ENCODE results near the gene IER3.
"Not testable (repeated sequence)": the region's sequence is repeated elsewhere in the genome, so short reads cannot be mapped to it uniquely, and the experiment has no call there.

DNA sequence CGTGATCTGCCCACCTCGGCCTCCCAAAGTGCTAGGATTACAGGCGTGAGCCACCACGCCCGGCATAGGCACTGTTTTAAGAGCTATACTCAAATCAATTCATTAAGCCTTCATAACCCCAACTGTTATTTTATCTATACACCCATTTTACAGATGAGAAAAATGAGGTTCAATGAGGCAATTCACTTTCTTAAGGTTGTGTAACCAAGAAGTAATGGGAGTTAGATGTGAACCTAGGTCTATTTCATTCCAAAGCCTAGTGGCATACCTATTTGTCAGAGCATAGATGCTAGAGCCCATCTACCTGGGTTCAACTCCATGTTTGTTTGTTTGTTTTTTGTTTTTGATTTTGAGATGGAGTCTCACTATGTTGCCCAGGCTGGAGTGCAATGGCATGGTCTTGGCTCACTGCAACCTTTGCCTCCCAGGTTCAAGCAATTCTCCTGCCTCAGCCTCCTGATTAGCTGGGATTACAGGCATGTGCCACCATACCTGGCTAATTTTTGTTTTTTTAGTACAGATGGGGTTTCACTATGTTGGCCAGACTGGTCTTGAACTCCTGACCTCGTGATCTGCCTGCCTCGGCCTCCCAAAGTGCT, 12.2 kb upstream of the IER3 start:
- TF ChIP-seq, protein P1, sequence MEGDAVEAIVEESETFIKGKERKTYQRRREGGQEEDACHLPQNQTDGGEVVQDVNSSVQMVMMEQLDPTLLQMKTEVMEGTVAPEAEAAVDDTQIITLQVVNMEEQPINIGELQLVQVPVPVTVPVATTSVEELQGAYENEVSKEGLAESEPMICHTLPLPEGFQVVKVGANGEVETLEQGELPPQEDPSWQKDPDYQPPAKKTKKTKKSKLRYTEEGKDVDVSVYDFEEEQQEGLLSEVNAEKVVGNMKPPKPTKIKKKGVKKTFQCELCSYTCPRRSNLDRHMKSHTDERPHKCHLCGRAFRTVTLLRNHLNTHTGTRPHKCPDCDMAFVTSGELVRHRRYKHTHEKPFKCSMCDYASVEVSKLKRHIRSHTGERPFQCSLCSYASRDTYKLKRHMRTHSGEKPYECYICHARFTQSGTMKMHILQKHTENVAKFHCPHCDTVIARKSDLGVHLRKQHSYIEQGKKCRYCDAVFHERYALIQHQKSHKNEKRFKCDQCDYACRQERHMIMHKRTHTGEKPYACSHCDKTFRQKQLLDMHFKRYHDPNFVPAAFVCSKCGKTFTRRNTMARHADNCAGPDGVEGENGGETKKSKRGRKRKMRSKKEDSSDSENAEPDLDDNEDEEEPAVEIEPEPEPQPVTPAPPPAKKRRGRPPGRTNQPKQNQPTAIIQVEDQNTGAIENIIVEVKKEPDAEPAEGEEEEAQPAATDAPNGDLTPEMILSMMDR (IDR thresholded peaks at IDR 0.05 in 8 of 11, conservative IDR thresholded peaks at IDR 0.05 in 3 of 11): not testable (repeated sequence)
- TF ChIP-seq POLR2AphosphoS5 (IDR thresholded peaks at IDR 0.05): not testable (repeated sequence)

Data from spleen (tissue), 7 donors.